Heart right ventricle (tissue), 16 donors: ENCODE measurements around the gene OLFML1. TPM values are rescaled to one million over a fixed set of nuclear protein-coding genes. Genes with fewer than 3 reads are reported as not detected.
A peak's percentile ranks its signal among the peaks of the same experiment; 100 is the strongest.

ENCODE experiments used
- ATAC-seq, 8 donors: fragments of 200-7000 bp; cut with Tn5 transposase; one replicate each; pipeline ENCODE4 v1.9.1; 2020; ENCODE audit warnings: mild to moderate bottlenecking in 8 of 8, moderate library complexity in 8 of 8, moderate number of reproducible peaks in 1 of 8
- DNase-seq, 2 donors: peaks; one replicate each; pipeline ENCODE4 v3.0.0-alpha.2; 2020
- H3K27ac ChIP-seq, 10 donors: fragments of 200-600 bp; sonication (generic) in 2 of 10; one replicate each; pipeline versions ENCODE4 v1.5.0 to v1.8.0; 2020 to 2022; ENCODE audit warnings: mild to moderate bottlenecking in 3 of 10
- H3K27me3 ChIP-seq, 7 donors: fragments of 200-600 bp; one replicate each; pipeline ENCODE4 v1.8.0; 2021 to 2022; ENCODE audit warnings: mild to moderate bottlenecking in 2 of 7
- H3K36me3 ChIP-seq, 9 donors: fragments of 200-600 bp; sonication (generic) in 1 of 9; one replicate each; pipeline versions ENCODE4 v1.5.0 to v1.8.0; 2020 to 2022; ENCODE audit warnings: mild to moderate bottlenecking in 2 of 9
- H3K4me1 ChIP-seq, 9 donors: fragments of 200-600 bp; sonication (generic) in 1 of 9; one replicate each; pipeline versions ENCODE4 v1.5.0 to v1.8.0; 2020 to 2022; ENCODE audit warnings: mild to moderate bottlenecking in 4 of 9
- H3K4me3 ChIP-seq, 10 donors: fragments of 200-600 bp; sonication (generic) in 2 of 10; one replicate each; pipeline versions ENCODE4 v1.5.0 to v1.8.0; 2020 to 2022; ENCODE audit warnings: mild to moderate bottlenecking in 7 of 10, moderate library complexity in 2 of 10
- H3K9me3 ChIP-seq, 11 donors: fragments of 200-600 bp in 10 of 11; sonication (generic) in 2 of 11; one replicate each; pipeline versions ENCODE4 v1.5.0 to v1.8.0; 2013 to 2022; ENCODE audit warnings: mild to moderate bottlenecking in 2 of 11, control low read depth in 1 of 11, moderate library complexity in 1 of 11
- WGBS, 2 donors: extraction: QIAGEN DNeasy Blood & Tissue Kit; methylation state at CpG; one replicate each; pipeline ENCODE4 v1.1.7; 2013; ENCODE audit warnings: inconsistent platforms in 1 of 2; 5-methylcytosine and 5-hydroxymethylcytosine counted together
- intact Hi-C, 10 donors: fragments of 100-400 bp; cut with DNase I; formaldehyde crosslinking; loops; one replicate each; pipeline versions ENCODE4 v1.11.1 to v1.14.2; 2022
- polyA plus RNA-seq, 2 donors: library from polyadenylated mRNA; stranded (reverse); fragments of 200-250 nt; gene quantifications; one replicate each; pipeline ENCODE4 v1.2.3, GENCODE V29; 2013
- total RNA-seq, 10 donors: library from RNA; stranded (reverse); fragmentation: NEBNext Ultra II Directional in 3 of 10; extraction: Animal tissue kit (Norgen Biotek cat#: 25700) in 3 of 10; gene quantifications; one replicate each; pipeline versions ENCODE4 v1.2.1 to v1.2.4, GENCODE V29; 2021 to 2023
- TF ChIP-seq, protein P1 (sequence below), 9 donors: fragments of 200-600 bp; sonication (generic) in 2 of 9; IDR thresholded peaks; one replicate each; pipeline versions ENCODE4 v1.5.0 to v1.8.0; 2021 to 2022; ENCODE audit warnings: antibody characterized with exemption in 9 of 9, mild to moderate bottlenecking in 5 of 9, moderate library complexity in 1 of 9
- donor health status: Arrhythmogenic right ventricular cardiomyopathy.
- donor health status: ischemic (EF 13 %, LVEDD 7.1; RV severe dilation, severe dysfunction).
- donor health status: healthy with polysubstance abuse.
- donor health status: DM: no; HTN: yes; CAD: no.
- donor health status: DM: no; HTN: no; CAD: no.
- donor health status: ischemic (EF 25% LVEDD 6.9; RV normal size, moderate dysfunction).
- donor health status: ischemic (EF 25% LVEDD 5.7; RV mildly dilated, moderate dysfunction).
- donor health status: healthy.
- donor health status: DM: yes; HTN: yes; CAD: no.
- donor health status: Ischemic cardiomyopathy.
- donor health status: ischemic (EF 35%, LVEDD 5.7; RV mildly dilated, moderate dysfunction).
- donor health status: nonischemic (EF 11% LVEDD 7.7; RV severe dilation, severe dysfunction).
- donor health status: DM: yes; HTN: yes; CAD: no.
- donor health status: PGD.
- donor health status: ischemic (EF 29% LVEDD 5.4; RV normal size, mild dysfunction).
- donor health status: nonischemic (EF 23%, LVEDD 6.1; RV moderate dilation, normal function).

OLFML1 gene
- total and polyA plus RNA-seq, 12 donors: 2.2 to 8.3 (median 5.0) TPM

DNA sequence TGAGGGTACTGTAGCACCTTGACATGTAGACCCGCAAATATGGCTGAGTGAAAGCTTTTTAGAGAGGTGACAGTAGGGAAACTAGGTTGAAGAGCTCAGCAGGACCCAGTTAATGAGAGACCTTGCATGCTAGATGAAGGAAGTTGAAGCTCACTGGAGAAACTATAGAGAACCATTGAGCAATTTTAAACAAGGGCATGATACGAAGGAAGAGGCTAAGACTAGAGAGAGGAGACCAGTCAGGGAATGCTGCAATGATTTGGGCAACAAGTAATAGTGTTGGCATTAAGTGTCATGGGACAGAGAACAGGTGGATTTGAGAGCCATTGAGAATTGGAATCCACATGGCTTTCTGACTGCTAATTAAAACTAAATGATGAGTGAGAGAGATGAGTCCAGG lies 4.1 kb downstream of the OLFML1 start:
- TF ChIP-seq, protein P1, sequence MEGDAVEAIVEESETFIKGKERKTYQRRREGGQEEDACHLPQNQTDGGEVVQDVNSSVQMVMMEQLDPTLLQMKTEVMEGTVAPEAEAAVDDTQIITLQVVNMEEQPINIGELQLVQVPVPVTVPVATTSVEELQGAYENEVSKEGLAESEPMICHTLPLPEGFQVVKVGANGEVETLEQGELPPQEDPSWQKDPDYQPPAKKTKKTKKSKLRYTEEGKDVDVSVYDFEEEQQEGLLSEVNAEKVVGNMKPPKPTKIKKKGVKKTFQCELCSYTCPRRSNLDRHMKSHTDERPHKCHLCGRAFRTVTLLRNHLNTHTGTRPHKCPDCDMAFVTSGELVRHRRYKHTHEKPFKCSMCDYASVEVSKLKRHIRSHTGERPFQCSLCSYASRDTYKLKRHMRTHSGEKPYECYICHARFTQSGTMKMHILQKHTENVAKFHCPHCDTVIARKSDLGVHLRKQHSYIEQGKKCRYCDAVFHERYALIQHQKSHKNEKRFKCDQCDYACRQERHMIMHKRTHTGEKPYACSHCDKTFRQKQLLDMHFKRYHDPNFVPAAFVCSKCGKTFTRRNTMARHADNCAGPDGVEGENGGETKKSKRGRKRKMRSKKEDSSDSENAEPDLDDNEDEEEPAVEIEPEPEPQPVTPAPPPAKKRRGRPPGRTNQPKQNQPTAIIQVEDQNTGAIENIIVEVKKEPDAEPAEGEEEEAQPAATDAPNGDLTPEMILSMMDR (IDR thresholded peaks at IDR 0.05): no peak

DNA sequence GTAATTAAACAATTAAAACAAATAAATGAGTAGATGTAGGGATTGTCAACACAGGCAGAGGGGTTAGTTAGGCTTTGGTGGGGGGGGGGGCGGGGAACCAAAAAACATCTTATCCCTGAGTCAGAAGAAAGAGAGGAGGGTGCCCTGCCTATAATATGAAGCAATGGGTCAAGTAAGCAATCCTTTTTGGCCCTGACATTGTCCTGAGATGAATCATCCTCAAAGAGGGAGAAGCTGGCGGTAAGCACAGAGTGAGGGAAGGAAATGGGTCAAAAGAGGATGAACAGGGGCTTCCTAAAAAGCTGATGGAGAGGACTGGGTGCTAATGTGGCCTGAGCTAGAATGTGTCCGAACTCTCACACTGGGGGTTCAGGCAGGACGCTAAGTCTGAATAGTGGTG lies 4.7 kb downstream of the OLFML1 start:
- TF ChIP-seq, protein P1 (IDR thresholded peaks at IDR 0.05): no peak
- intact Hi-C loops: no loop called here
- Histone ChIP-seq H3K27ac (no peak overlapping the region), H3K4me3 (no peak overlapping the region), H3K4me1 (peaks cover 0 to 26% (median 3%) of the 10 kb centered on the region in 9 donors), H3K27me3 (no peaks in the 10 kb centered on the region), H3K36me3 (peaks cover 0 to 17% (median 0%) of the 10 kb centered on the region in 9 donors), H3K9me3 (no peaks in the 10 kb centered on the region)
- 84 to 85% methylated on average over 4 of the region's 4 CpGs for WGBS, 2 donors
- ATAC-seq (peak in 1 of 8 donors; percentile 81), DNase-seq (no peak)

More for the DNA sequence above, 4.1 kb downstream of the OLFML1 start:
- WGBS, 2 donors: 88 to 97% methylated on average over 2 of the region's 2 CpGs
- Histone ChIP-seq H3K9me3 (no peaks in the 10 kb centered on the region), H3K27ac (no peak overlapping the region), H3K36me3 (peaks cover 0 to 13% (median 0%) of the 10 kb centered on the region in 9 donors), H3K4me3 (no peak overlapping the region), H3K4me1 (peaks cover 0 to 33% (median 3%) of the 10 kb centered on the region in 9 donors), H3K27me3 (no peaks in the 10 kb centered on the region)
- intact Hi-C loops: no loop called here
- DNase-seq: no peak
- ATAC-seq: no peak

DNA sequence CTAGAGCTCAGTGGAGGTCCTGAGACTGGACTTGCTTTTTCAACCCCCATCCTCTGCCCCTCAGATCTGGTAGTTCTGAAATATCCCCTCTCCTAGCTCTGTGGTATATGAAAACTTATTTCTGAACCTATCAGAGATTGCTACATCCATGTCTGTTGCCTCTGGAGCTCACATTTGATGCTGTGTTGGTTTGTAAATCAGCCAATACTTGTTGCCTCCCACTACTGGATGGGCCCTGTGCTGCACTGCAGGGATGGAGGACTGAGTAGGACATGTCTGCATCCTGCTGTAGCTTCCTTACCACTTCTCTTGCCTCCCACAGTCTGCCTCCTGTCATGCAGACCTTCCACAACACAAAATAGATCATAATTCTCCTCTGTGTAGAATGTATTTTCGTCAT lies 5.2 kb downstream of the OLFML1 start:
- Histone ChIP-seq H3K27ac (no peak overlapping the region), H3K9me3 (no peaks in the 10 kb centered on the region), H3K4me1 (peaks cover 0 to 26% (median 3%) of the 10 kb centered on the region in 9 donors), H3K27me3 (no peaks in the 10 kb centered on the region), H3K4me3 (no peak overlapping the region), H3K36me3 (peaks cover 0 to 17% (median 0%) of the 10 kb centered on the region in 9 donors)
- WGBS, 2 donors: 91 to 92% methylated on average over 1 of the region's 1 CpG
- TF ChIP-seq, protein P1 (IDR thresholded peaks at IDR 0.05): no peak
- peak in 1 of 8 donors; percentile 58 for ATAC-seq
- intact Hi-C loops: no loop called here
- DNase-seq: no peak

DNA sequence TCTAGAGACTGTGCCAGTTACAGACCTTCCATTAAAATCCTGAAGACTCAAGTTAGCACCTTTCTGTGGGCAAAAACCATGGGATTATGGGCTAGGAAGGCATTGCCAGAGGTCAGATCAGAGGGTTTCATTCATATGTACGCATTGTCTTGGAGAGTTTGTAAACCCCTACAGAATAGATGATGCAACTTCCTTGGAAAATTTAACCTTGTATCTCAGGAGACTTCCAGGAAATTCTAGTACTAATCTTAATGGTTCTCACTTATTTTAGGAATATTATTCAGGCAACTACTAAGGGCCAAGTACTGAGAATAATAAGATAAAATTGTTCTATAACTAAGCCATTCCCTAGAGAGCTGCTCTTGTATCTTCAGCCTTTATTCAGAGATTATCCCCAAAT lies 6.9 kb downstream of the OLFML1 start:
- TF ChIP-seq, protein P1 (IDR thresholded peaks at IDR 0.05): no peak
- 38 to 50% methylated on average over 1 of the region's 1 CpG for WGBS, 2 donors
- intact Hi-C loops: no loop called here
- Histone ChIP-seq H3K27me3 (no peaks in the 10 kb centered on the region), H3K4me3 (no peak overlapping the region), H3K4me1 (peaks cover 0 to 25% (median 3%) of the 10 kb centered on the region in 9 donors), H3K9me3 (no peaks in the 10 kb centered on the region), H3K36me3 (peaks cover 0 to 17% (median 0%) of the 10 kb centered on the region in 9 donors), H3K27ac (no peak overlapping the region)
- ATAC-seq (peak in 4 of 8 donors; percentile 33 to 58 (median 43)), DNase-seq (no peak)
